Mucosa of descending colon (tissue), 3 donors: ENCODE data around the gene CALML3. TPM values are rescaled to one million over a fixed set of nuclear protein-coding genes. Genes with fewer than 3 reads are reported as not detected.
A peak's percentile ranks its signal among the peaks of the same experiment; 100 is the strongest.

ENCODE experiments used
- ATAC-seq: fragments of 200-7000 bp; cut with Tn5 transposase; one replicate; pipeline ENCODE4 v1.9.1; 2020; ENCODE audit warnings: mild to moderate bottlenecking, moderate library complexity
- DNase-seq, 3 donors: peaks; one replicate each; pipeline ENCODE4 v3.0.0-alpha.2; 2020
- H3K36me3 ChIP-seq: fragments of 200-600 bp; one replicate; pipeline ENCODE4 v1.8.0; 2021; ENCODE audit warnings: low read depth, mild to moderate bottlenecking
- H3K4me1 ChIP-seq: fragments of 200-600 bp; one replicate; pipeline ENCODE4 v1.8.0; 2021; ENCODE audit warnings: low read depth, mild to moderate bottlenecking
- H3K4me3 ChIP-seq: fragments of 200-600 bp; one replicate; pipeline ENCODE4 v1.8.0; 2021; ENCODE audit warnings: mild to moderate bottlenecking
- H3K9me3 ChIP-seq: fragments of 200-600 bp; one replicate; pipeline ENCODE4 v1.8.0; 2021; ENCODE audit warnings: mild to moderate bottlenecking
- intact Hi-C, 2 donors: fragments of 100-400 bp; cut with DNase I in 1 of 2; cut with micrococcal nuclease in 1 of 2; formaldehyde crosslinking; loops; one replicate each; pipeline versions ENCODE4 v1.11.0 to v1.11.1; 2022; cut with DNase I, micrococcal nuclease
- total RNA-seq, 3 donors: library from RNA; stranded (reverse); fragmentation: NEBNext Ultra II Directional in 2 of 3; extraction: Animal tissue kit (Norgen Biotek cat#: 25700) in 2 of 3; gene quantifications; one replicate each; pipeline versions ENCODE4 v1.2.1 to v1.2.4, GENCODE V29; 2021 to 2023
- TF ChIP-seq, protein P1 (sequence below): fragments of 200-600 bp; IDR thresholded peaks from one replicate; pipeline ENCODE4 v1.8.0; 2022; ENCODE audit warnings: antibody characterized with exemption, mild to moderate bottlenecking
- donor health status: DM: no; HTN: no; CAD: no; lungs with moderate emphysema.
- donor health status: DM: no; HTN: no; CAD: no.
- donor health status: DM: no; HTN: yes; CAD: no.

Gene CALML3
- total RNA-seq, 3 donors from 2014 or later, result 0.09 to 0.17 TPM; not detected in 1

GRCh38 chr10:5560142-5560816 is 35.5 kb downstream of the CALML3 start:
- TF ChIP-seq, protein P1, sequence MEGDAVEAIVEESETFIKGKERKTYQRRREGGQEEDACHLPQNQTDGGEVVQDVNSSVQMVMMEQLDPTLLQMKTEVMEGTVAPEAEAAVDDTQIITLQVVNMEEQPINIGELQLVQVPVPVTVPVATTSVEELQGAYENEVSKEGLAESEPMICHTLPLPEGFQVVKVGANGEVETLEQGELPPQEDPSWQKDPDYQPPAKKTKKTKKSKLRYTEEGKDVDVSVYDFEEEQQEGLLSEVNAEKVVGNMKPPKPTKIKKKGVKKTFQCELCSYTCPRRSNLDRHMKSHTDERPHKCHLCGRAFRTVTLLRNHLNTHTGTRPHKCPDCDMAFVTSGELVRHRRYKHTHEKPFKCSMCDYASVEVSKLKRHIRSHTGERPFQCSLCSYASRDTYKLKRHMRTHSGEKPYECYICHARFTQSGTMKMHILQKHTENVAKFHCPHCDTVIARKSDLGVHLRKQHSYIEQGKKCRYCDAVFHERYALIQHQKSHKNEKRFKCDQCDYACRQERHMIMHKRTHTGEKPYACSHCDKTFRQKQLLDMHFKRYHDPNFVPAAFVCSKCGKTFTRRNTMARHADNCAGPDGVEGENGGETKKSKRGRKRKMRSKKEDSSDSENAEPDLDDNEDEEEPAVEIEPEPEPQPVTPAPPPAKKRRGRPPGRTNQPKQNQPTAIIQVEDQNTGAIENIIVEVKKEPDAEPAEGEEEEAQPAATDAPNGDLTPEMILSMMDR, result no peak
- H3K4me3 ChIP-seq, result no peak overlapping the region
- no peaks in the 10 kb centered on the region for H3K9me3 ChIP-seq
- ATAC-seq, result no peak
- intact Hi-C loops, result no loop called here
- H3K4me1 ChIP-seq, result no peaks in the 10 kb centered on the region
- DNase-seq, result no peak
- H3K36me3 ChIP-seq, result no peaks in the 10 kb centered on the region

- intact Hi-C loops, result no loop called here
- H3K9me3 ChIP-seq, result no peaks in the 10 kb centered on the region
- H3K4me1 ChIP-seq, result no peaks in the 10 kb centered on the region
- TF ChIP-seq, protein P1, result no peak
- ATAC-seq, result no peak
- H3K4me3 ChIP-seq, result no peak overlapping the region
- H3K36me3 ChIP-seq, result no peaks in the 10 kb centered on the region
- DNase-seq, result peak in 1 of 3 donors; percentile 41
Measured at GRCh38 chr10:5560817-5561703, 36.3 kb downstream of the CALML3 start.

- intact Hi-C loops, result no loop called here
- TF ChIP-seq, protein P1, result no peak
- Histone ChIP-seq H3K9me3 (no peaks in the 10 kb centered on the region), H3K4me1 (no peaks in the 10 kb centered on the region), H3K4me3 (no peak overlapping the region), H3K36me3 (no peaks in the 10 kb centered on the region)
- ATAC-seq (no peak), DNase-seq (no peak)
Measured at GRCh38 chr10:5561704-5562645, 37.2 kb downstream of the CALML3 start.

DNA sequence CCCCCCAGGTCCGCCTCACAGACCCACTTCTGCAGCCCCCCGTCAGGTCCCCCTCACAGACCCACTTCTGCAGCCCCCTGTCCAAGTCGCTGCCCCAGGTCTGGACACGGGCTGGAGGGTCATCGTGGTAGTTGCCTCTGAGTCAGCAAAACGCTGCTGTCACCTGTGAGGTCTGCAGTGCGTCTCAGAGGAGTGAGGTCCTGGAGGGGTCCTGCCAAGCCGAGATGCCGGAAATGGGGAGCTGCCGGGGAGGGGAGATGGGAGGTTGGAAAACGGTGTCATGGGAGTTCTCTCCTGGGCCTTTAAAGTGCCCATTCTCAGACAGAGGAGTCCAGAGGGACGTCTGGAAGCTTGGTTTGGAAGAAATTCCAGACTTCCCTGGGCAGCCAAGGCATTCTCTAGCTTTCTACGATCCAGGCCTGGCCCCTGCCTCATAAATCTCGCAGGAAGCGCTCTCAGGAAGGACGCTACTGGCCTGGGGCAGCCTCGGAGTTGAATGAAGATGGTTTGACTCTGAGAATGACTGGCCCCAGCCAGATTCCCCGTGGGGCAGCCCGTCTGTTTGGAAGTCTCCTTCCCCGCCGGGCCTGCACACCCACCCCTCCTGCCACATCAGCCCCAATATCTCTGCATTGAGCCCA is 38.7 kb downstream of the CALML3 start:
- no peaks in the 10 kb centered on the region for H3K4me1 ChIP-seq
- intact Hi-C loops, result no loop called here
- TF ChIP-seq, protein P1, result no peak
- no peaks in the 10 kb centered on the region for H3K9me3 ChIP-seq
- peak in 1 of 3 donors; percentile 42 for DNase-seq
- ATAC-seq, result no peak
- H3K4me3 ChIP-seq, result no peak overlapping the region
- no peaks in the 10 kb centered on the region for H3K36me3 ChIP-seq

DNA sequence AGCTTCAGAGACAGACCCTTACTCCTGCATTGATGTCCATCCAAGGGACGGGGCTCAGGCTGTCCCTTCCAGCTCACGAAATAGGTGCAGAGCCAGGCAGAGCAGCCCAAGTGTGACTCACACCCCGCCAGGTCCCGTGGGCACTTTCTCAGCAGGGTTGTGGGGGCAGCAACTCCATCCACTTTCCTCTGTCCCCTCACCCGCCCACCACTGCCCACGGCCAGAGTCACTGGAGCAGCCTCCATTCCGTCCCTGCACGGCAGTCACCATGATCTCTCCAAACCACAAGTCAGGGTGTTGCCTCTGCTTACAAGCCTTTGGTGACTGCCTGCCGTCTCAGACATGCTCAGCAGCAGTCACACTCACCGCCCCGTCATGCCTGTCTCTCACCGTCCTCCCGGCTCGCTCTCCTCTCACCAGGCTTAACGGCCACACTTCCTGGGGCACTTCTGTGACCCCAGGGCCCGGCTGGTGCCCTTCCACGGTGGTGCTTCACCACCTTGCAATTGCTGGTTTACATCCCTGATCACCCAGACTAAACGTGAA is 39.3 kb downstream of the CALML3 start:
- Histone ChIP-seq H3K4me1 (no peaks in the 10 kb centered on the region), H3K4me3 (no peak overlapping the region), H3K36me3 (no peaks in the 10 kb centered on the region), H3K9me3 (no peaks in the 10 kb centered on the region)
- peak; percentile 46 for ATAC-seq
- peak in 1 of 3 donors; percentile 53 for DNase-seq
- intact Hi-C loops, result no loop called here
- TF ChIP-seq, protein P1, result no peak
